Rectal smooth muscle tissue (tissue), 1 donor: ENCODE measurements around the gene ANO6.

Experiments
- H3K27ac ChIP-seq: one replicate; pipeline ENCODE4 v1.7.0; 2013; ENCODE audit warnings: low read depth, low read length, inconsistent platforms
- H3K27me3 ChIP-seq: one replicate; pipeline ENCODE4 v1.7.0; 2013; ENCODE audit warnings: low read length; ENCODE audit not compliant: control insufficient read depth, insufficient read depth
- H3K36me3 ChIP-seq: one replicate; pipeline ENCODE4 v1.7.0; 2013; ENCODE audit warnings: low read length; ENCODE audit not compliant: control insufficient read depth, insufficient read depth
- H3K4me1 ChIP-seq: one replicate; pipeline ENCODE4 v1.7.0; 2013; ENCODE audit warnings: low read length; ENCODE audit not compliant: control insufficient read depth, insufficient read depth
- H3K4me3 ChIP-seq: one replicate; pipeline ENCODE4 v1.7.0; 2013; ENCODE audit warnings: low read length
- H3K9ac ChIP-seq: one replicate; pipeline ENCODE4 v1.7.0; 2013; ENCODE audit warnings: low read length

Gene ANO6

GRCh38 chr12:45400991-45401390 lies 185.1 kb downstream of the ANO6 start:
- Histone ChIP-seq H3K4me3 (no peak overlapping the region), H3K9ac (no peak overlapping the region), H3K36me3 (peaks cover 1% of the 10 kb centered on the region), H3K27ac (no peak overlapping the region), H3K4me1 (peaks cover 3% of the 10 kb centered on the region), H3K27me3 (no peaks in the 10 kb centered on the region)

- no peaks in the 10 kb centered on the region for H3K27me3 ChIP-seq
- H3K36me3 ChIP-seq = peaks cover 3% of the 10 kb centered on the region
- H3K4me3 ChIP-seq = no peak overlapping the region
- H3K27ac ChIP-seq = no peak overlapping the region
- H3K4me1 ChIP-seq = peaks cover 6% of the 10 kb centered on the region
- no peak overlapping the region for H3K9ac ChIP-seq
Observed at GRCh38 chr12:45402288-45402687, 186.4 kb downstream of the ANO6 start.

GRCh38 chr12:45406988-45407850 lies 191.3 kb downstream of the ANO6 start:
- H3K27me3 ChIP-seq = no peaks in the 10 kb centered on the region
- no peak overlapping the region for H3K27ac ChIP-seq
- peaks cover 5% of the 10 kb centered on the region for H3K36me3 ChIP-seq
- H3K4me1 ChIP-seq = peaks cover 6% of the 10 kb centered on the region
- no peak overlapping the region for H3K4me3 ChIP-seq
- H3K9ac ChIP-seq = no peak overlapping the region

- Histone ChIP-seq H3K9ac (no peak overlapping the region), H3K36me3 (peaks cover 8% of the 10 kb centered on the region)
Observed at GRCh38 chr12:45407981-45408728, 192.3 kb downstream of the ANO6 start.

GRCh38 chr12:45408729-45409114 lies 192.8 kb downstream of the ANO6 start:
- no peak overlapping the region for H3K9ac ChIP-seq
- H3K27me3 ChIP-seq = no peaks in the 10 kb centered on the region
- peaks cover 8% of the 10 kb centered on the region for H3K36me3 ChIP-seq
- peaks cover 3% of the 10 kb centered on the region for H3K4me1 ChIP-seq
- H3K4me3 ChIP-seq = no peak overlapping the region
- no peak overlapping the region for H3K27ac ChIP-seq

More at GRCh38 chr12:45407981-45408728, 192.3 kb downstream of the ANO6 start:
- H3K27ac ChIP-seq = no peak overlapping the region
- H3K27me3 ChIP-seq = no peaks in the 10 kb centered on the region
- H3K4me3 ChIP-seq = no peak overlapping the region
- peaks cover 3% of the 10 kb centered on the region for H3K4me1 ChIP-seq

- no peak overlapping the region for H3K9ac ChIP-seq
- H3K36me3 ChIP-seq = peaks cover 8% of the 10 kb centered on the region
- H3K27ac ChIP-seq = no peak overlapping the region
- H3K27me3 ChIP-seq = no peaks in the 10 kb centered on the region
- no peak overlapping the region for H3K4me3 ChIP-seq
- peaks cover 3% of the 10 kb centered on the region for H3K4me1 ChIP-seq
Observed at GRCh38 chr12:45409966-45410365, 194.1 kb downstream of the ANO6 start.

GRCh38 chr12:45411626-45412025 lies 195.7 kb downstream of the ANO6 start:
- Histone ChIP-seq H3K4me3 (no peak overlapping the region), H3K9ac (no peak overlapping the region), H3K27ac (no peak overlapping the region), H3K27me3 (no peaks in the 10 kb centered on the region), H3K36me3 (peaks cover 7% of the 10 kb centered on the region), H3K4me1 (peaks cover 3% of the 10 kb centered on the region)

- peaks cover 9% of the 10 kb centered on the region for H3K36me3 ChIP-seq
- H3K9ac ChIP-seq = no peak overlapping the region
- H3K27me3 ChIP-seq = no peaks in the 10 kb centered on the region
- no peak overlapping the region for H3K4me3 ChIP-seq
- H3K27ac ChIP-seq = no peak overlapping the region
- H3K4me1 ChIP-seq = no peaks in the 10 kb centered on the region
Observed at GRCh38 chr12:45415393-45415817, 199.5 kb downstream of the ANO6 start.

GRCh38 chr12:45416126-45416525 lies 200.2 kb downstream of the ANO6 start:
- no peak overlapping the region for H3K27ac ChIP-seq
- no peak overlapping the region for H3K9ac ChIP-seq
- H3K27me3 ChIP-seq = no peaks in the 10 kb centered on the region
- no peaks in the 10 kb centered on the region for H3K4me1 ChIP-seq
- peaks cover 9% of the 10 kb centered on the region for H3K36me3 ChIP-seq
- no peak overlapping the region for H3K4me3 ChIP-seq

- Histone ChIP-seq H3K4me3 (no peak overlapping the region), H3K27me3 (no peaks in the 10 kb centered on the region), H3K36me3 (peaks cover 4% of the 10 kb centered on the region), H3K9ac (no peak overlapping the region), H3K4me1 (no peaks in the 10 kb centered on the region), H3K27ac (no peak overlapping the region)
Observed at GRCh38 chr12:45418520-45418919, 202.6 kb downstream of the ANO6 start.

GRCh38 chr12:45419317-45419814 lies 203.5 kb downstream of the ANO6 start:
- no peaks in the 10 kb centered on the region for H3K27me3 ChIP-seq
- H3K4me1 ChIP-seq = no peaks in the 10 kb centered on the region
- H3K9ac ChIP-seq = no peak overlapping the region
- H3K27ac ChIP-seq = no peak overlapping the region
- H3K36me3 ChIP-seq = peaks cover 4% of the 10 kb centered on the region
- no peak overlapping the region for H3K4me3 ChIP-seq

GRCh38 chr12:45421736-45422135 lies 205.8 kb downstream of the ANO6 start:
- H3K27me3 ChIP-seq = no peaks in the 10 kb centered on the region
- no peak overlapping the region for H3K27ac ChIP-seq
- H3K36me3 ChIP-seq = peaks cover 5% of the 10 kb centered on the region
- no peak overlapping the region for H3K9ac ChIP-seq
- H3K4me3 ChIP-seq = no peak overlapping the region
- no peaks in the 10 kb centered on the region for H3K4me1 ChIP-seq
